ENCODE results near the gene KIAA2012. TPM values are rescaled to one million over a fixed set of nuclear protein-coding genes. Genes with fewer than 3 reads are reported as not detected.

KIAA2012 gene
- polyA plus RNA-seq, 3 donors = not detected

GRCh38 chr2:202064171-202064880, 8.7 kb upstream of the KIAA2012 start:
- H3K27me3 ChIP-seq (ENCODE audit: control insufficient read depth in 2 of 2, insufficient read depth in 2 of 2, low read length in 2 of 2) = no peaks in the 10 kb centered on the region
- H3K4me3 ChIP-seq (replicated peaks in 1 of 3; ENCODE audit: low read depth in 2 of 3, low read length in 3 of 3) = no peak overlapping the region
- Mint-ChIP-seq H3K4me1 (no peaks in the 10 kb centered on the region), H3K36me3 (no peaks in the 10 kb centered on the region), H3K4me3 (no peak overlapping the region), H3K27ac (peak overlapping the region in 1 of 7 donors; percentile 42), H3K9me3 (no peaks in the 10 kb centered on the region), H3K27me3 (ENCODE audit: low read depth in 3 of 3) (peaks cover 3 to 4% (median 3%) of the 10 kb centered on the region in 3 donors)
- no peaks in the 10 kb centered on the region for H4K20me1 ChIP-seq (ENCODE audit: insufficient read depth, low read length)
- no peaks in the 10 kb centered on the region for H3K9me3 ChIP-seq (replicated peaks in 1 of 2; ENCODE audit: control insufficient read depth in 1 of 2, insufficient read depth in 1 of 2, low read length in 2 of 2)
- intact Hi-C loops (cut with micrococcal nuclease) = no loop called here
- no peaks in the 10 kb centered on the region for H3K36me3 ChIP-seq (replicated peaks in 1 of 2; ENCODE audit: control insufficient read depth in 1 of 2, insufficient read depth in 2 of 2, low read length in 2 of 2)
- WGBS (ENCODE audit: insufficient coverage) = 58% methylated on average over 3 of the region's 3 CpGs
- H3K4me1 ChIP-seq (ENCODE audit: control insufficient read depth in 1 of 2, insufficient read depth in 2 of 2, low read length in 2 of 2) = no peaks in the 10 kb centered on the region
- no peak overlapping the region for H3K27ac ChIP-seq (ENCODE audit: low read depth in 1 of 2, low read length in 2 of 2)
- TF ChIP-seq CTCF (IDR thresholded peaks at IDR 0.05) = no peak
- H3K79me2 ChIP-seq (ENCODE audit: insufficient read depth, low read length) = no peaks in the 10 kb centered on the region
- no peak overlapping the region for H2AFZ ChIP-seq (ENCODE audit: insufficient read depth, low read depth, low read length, poor library complexity, severe bottlenecking)
- DNase-seq = no peak
- no peak overlapping the region for H3K9ac ChIP-seq (ENCODE audit: insufficient read depth, low read length, poor library complexity, severe bottlenecking)
- no peak overlapping the region for H3K4me2 ChIP-seq (replicated peaks; ENCODE audit: extremely low read depth, low read length, poor library complexity, severe bottlenecking)

- Histone ChIP-seq H3K27me3 (ENCODE audit: control insufficient read depth in 2 of 2, insufficient read depth in 2 of 2, low read length in 2 of 2) (no peaks in the 10 kb centered on the region), H3K9me3 (replicated peaks in 1 of 2; ENCODE audit: control insufficient read depth in 1 of 2, insufficient read depth in 1 of 2, low read length in 2 of 2) (no peaks in the 10 kb centered on the region), H3K9ac (ENCODE audit: insufficient read depth, low read length, poor library complexity, severe bottlenecking) (no peak overlapping the region), H3K4me2 (replicated peaks; ENCODE audit: extremely low read depth, low read length, poor library complexity, severe bottlenecking) (no peak overlapping the region), H3K4me3 (replicated peaks in 1 of 3; ENCODE audit: low read depth in 2 of 3, low read length in 3 of 3) (no peak overlapping the region), H3K79me2 (ENCODE audit: insufficient read depth, low read length) (no peaks in the 10 kb centered on the region), H3K27ac (ENCODE audit: low read depth in 1 of 2, low read length in 2 of 2) (no peak overlapping the region), H3K36me3 (replicated peaks in 1 of 2; ENCODE audit: control insufficient read depth in 1 of 2, insufficient read depth in 2 of 2, low read length in 2 of 2) (no peaks in the 10 kb centered on the region), H3K4me1 (ENCODE audit: control insufficient read depth in 1 of 2, insufficient read depth in 2 of 2, low read length in 2 of 2) (no peaks in the 10 kb centered on the region), H4K20me1 (ENCODE audit: insufficient read depth, low read length) (no peaks in the 10 kb centered on the region), H2AFZ (ENCODE audit: insufficient read depth, low read depth, low read length, poor library complexity, severe bottlenecking) (no peak overlapping the region)
- intact Hi-C loops (cut with micrococcal nuclease) = no loop called here
- Mint-ChIP-seq H3K27ac (no peak overlapping the region), H3K9me3 (no peaks in the 10 kb centered on the region), H3K36me3 (no peaks in the 10 kb centered on the region), H3K4me1 (no peaks in the 10 kb centered on the region), H3K4me3 (no peak overlapping the region), H3K27me3 (ENCODE audit: low read depth in 3 of 3) (peaks cover 0 to 4% (median 3%) of the 10 kb centered on the region in 3 donors)
- no peak for TF ChIP-seq CTCF (IDR thresholded peaks at IDR 0.05)
- DNase-seq = no peak
- WGBS (ENCODE audit: insufficient coverage) = 100% methylated on average over 2 of the region's 3 CpGs
Measured at GRCh38 chr2:202064881-202065230, 8.2 kb upstream of the KIAA2012 start.

Measured in CD14-positive monocyte (primary cell).